Parathyroid adenoma (tissue), 2 donors: Measurements from ENCODE around the gene GFOD2.

ENCODE experiments used
- H2AFZ ChIP-seq: fragments of 300-600 bp; sonication (generic); one replicate; pipeline ENCODE4 v1.7.0; 2017; ENCODE audit warnings: antibody characterized with exemption, mild to moderate bottlenecking
- H3K27ac ChIP-seq: fragments of 300-600 bp; sonication (generic); one replicate; pipeline ENCODE4 v1.7.0; 2017
- H3K27me3 ChIP-seq: fragments of 300-600 bp; sonication (generic); one replicate; pipeline ENCODE4 v1.7.0; 2017; ENCODE audit warnings: low read length; ENCODE audit not compliant: control insufficient read depth, insufficient read depth
- H3K36me3 ChIP-seq: fragments of 300-600 bp; sonication (generic); one replicate; pipeline ENCODE4 v1.7.0; 2017; ENCODE audit warnings: low read length; ENCODE audit not compliant: control insufficient read depth, insufficient read depth
- H3K4me1 ChIP-seq: fragments of 300-600 bp; sonication (generic); one replicate; pipeline ENCODE4 v1.7.0; 2017; ENCODE audit warnings: control low read depth
- H3K4me2 ChIP-seq: fragments of 300-600 bp; sonication (generic); one replicate; pipeline ENCODE4 v1.7.0; 2017; ENCODE audit warnings: low read length
- H3K4me3 ChIP-seq: fragments of 300-600 bp; sonication (generic); one replicate; pipeline ENCODE4 v1.7.0; 2017; ENCODE audit warnings: low read depth, low read length
- H3K79me2 ChIP-seq: fragments of 300-600 bp; sonication (generic); one replicate; pipeline ENCODE4 v1.7.0; 2017; ENCODE audit warnings: control low read depth
- H3K9ac ChIP-seq: fragments of 300-600 bp; sonication (generic); one replicate; pipeline ENCODE4 v1.7.0; 2017; ENCODE audit warnings: mild to moderate bottlenecking
- H3K9me3 ChIP-seq: fragments of 300-600 bp; sonication (generic); one replicate; pipeline ENCODE4 v1.7.0; 2017; ENCODE audit warnings: low read length; ENCODE audit not compliant: control insufficient read depth
- TF ChIP-seq, protein P1 (sequence below): fragments of 300-600 bp; sonication (generic); IDR thresholded peaks from one replicate; pipeline ENCODE4 v1.7.0; 2017; ENCODE audit warnings: antibody characterized with exemption, mild to moderate bottlenecking
- donor health status: primary hyperparathyroidism.

The GFOD2 gene

DNA sequence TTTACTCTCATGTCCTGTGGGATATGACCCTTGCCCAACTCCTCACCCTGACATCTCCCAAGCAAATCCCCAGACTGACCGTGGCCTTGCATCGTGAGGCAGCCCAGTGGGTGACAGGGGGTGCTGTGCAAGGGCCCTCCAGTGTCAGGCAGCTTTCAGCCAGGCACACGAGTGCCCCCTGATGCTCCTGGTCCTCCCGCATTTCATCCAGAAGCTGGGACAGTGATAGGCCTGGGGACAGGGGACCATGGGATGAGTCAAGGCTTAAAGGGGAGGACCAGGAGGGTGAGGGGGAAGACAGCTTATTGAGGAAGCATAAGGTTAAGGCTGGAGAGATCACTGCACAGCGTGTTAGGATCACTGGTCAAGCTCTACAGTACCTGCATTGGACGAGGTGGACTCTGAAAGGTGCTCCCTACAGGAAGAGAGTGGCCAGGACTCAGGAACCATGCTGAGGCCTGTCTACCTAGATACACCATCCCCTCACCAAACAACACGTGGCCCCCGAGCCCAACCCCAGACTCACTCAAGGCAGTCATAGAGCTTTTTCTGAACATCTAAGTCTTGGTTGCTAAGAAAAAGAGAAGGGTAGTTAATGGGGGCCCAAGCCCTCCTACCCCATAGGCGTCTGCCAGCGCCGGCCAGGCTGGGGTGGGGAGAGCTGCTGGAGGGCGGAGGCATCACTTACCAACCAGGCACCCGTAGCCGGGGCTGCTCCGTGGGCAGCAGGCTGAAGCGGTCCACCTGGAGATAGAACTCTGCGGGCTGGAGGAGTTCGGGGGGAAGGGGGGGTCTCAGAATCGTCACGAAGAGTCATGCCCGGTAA, 60.1 kb downstream of the GFOD2 start:
- Histone ChIP-seq H3K4me2 (peak overlapping the region; percentile 99), H3K27ac (no peak overlapping the region), H3K36me3 (no peaks in the 10 kb centered on the region), H3K4me3 (peak overlapping the region; percentile 98), H3K27me3 (no peaks in the 10 kb centered on the region), H3K9me3 (no peaks in the 10 kb centered on the region), H2AFZ (peak overlapping the region; percentile 96), H3K79me2 (no peaks in the 10 kb centered on the region), H3K9ac (no peak overlapping the region), H3K4me1 (peaks cover 5% of the 10 kb centered on the region)
- TF ChIP-seq, protein P1, sequence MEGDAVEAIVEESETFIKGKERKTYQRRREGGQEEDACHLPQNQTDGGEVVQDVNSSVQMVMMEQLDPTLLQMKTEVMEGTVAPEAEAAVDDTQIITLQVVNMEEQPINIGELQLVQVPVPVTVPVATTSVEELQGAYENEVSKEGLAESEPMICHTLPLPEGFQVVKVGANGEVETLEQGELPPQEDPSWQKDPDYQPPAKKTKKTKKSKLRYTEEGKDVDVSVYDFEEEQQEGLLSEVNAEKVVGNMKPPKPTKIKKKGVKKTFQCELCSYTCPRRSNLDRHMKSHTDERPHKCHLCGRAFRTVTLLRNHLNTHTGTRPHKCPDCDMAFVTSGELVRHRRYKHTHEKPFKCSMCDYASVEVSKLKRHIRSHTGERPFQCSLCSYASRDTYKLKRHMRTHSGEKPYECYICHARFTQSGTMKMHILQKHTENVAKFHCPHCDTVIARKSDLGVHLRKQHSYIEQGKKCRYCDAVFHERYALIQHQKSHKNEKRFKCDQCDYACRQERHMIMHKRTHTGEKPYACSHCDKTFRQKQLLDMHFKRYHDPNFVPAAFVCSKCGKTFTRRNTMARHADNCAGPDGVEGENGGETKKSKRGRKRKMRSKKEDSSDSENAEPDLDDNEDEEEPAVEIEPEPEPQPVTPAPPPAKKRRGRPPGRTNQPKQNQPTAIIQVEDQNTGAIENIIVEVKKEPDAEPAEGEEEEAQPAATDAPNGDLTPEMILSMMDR, result no peak

DNA sequence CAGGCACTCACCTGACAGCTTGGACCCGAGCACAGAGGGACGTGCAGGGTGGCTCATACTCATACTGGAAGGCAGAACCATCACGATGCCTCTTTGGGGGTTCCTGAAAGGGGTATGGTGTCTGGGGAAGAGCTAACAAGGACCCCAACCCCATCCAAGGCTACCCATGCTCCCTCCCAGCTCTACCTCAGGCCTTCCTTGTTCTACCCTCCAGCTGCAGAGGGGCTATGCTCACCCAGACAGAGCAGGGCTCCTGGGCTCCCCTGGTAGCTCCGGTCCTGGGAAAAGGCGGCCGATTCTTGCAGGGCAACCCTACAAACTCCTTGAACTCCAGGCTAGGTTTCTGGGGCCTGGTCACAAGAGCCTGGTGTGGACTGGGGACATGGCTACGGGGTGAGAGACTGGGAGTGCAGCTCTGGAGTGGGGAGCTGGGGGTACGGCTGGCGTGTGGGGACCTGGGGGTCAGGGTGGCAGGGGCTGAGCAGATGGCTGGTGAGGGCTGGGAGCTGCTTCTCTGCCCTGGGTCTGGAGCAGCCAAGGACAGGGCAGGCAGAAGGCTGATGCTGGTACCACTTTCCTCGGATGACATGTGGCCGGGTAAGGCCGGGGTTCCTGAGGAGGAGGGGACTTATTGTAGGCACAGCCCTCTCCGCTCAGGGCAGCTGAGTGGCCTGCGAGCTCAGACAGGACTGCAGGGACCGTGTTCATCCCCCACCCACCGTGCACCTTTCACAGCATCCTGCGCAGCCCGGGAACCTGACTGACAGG, 61.2 kb downstream of the GFOD2 start:
- Histone ChIP-seq H2AFZ (no peak overlapping the region), H3K9me3 (no peaks in the 10 kb centered on the region), H3K27ac (no peak overlapping the region), H3K9ac (no peak overlapping the region), H3K4me2 (no peak overlapping the region), H3K4me3 (no peak overlapping the region), H3K27me3 (no peaks in the 10 kb centered on the region), H3K4me1 (peaks cover 5% of the 10 kb centered on the region), H3K79me2 (no peaks in the 10 kb centered on the region), H3K36me3 (no peaks in the 10 kb centered on the region)
- TF ChIP-seq, protein P1, result no peak

GRCh38 chr16:67657017-67657608, 62.0 kb downstream of the GFOD2 start:
- no peaks in the 10 kb centered on the region for H3K36me3 ChIP-seq
- H3K27me3 ChIP-seq, result no peaks in the 10 kb centered on the region
- no peaks in the 10 kb centered on the region for H3K9me3 ChIP-seq
- H3K4me2 ChIP-seq, result no peak overlapping the region
- H3K4me3 ChIP-seq, result no peak overlapping the region
- no peak overlapping the region for H2AFZ ChIP-seq
- H3K4me1 ChIP-seq, result peaks cover 5% of the 10 kb centered on the region
- no peaks in the 10 kb centered on the region for H3K79me2 ChIP-seq
- no peak overlapping the region for H3K9ac ChIP-seq
- TF ChIP-seq, protein P1, result no peak
- H3K27ac ChIP-seq, result no peak overlapping the region

GRCh38 chr16:67656344-67657016, 62.6 kb downstream of the GFOD2 start:
- Histone ChIP-seq H2AFZ (no peak overlapping the region), H3K79me2 (no peaks in the 10 kb centered on the region), H3K36me3 (no peaks in the 10 kb centered on the region), H3K27me3 (no peaks in the 10 kb centered on the region), H3K4me2 (no peak overlapping the region), H3K9ac (no peak overlapping the region), H3K4me3 (no peak overlapping the region), H3K9me3 (no peaks in the 10 kb centered on the region), H3K27ac (no peak overlapping the region), H3K4me1 (peaks cover 4% of the 10 kb centered on the region)
- TF ChIP-seq, protein P1, result no peak
